HG03469 (cell line): Measurements from ENCODE around the gene POU6F2.
"Not testable (repeated sequence)": the region's sequence is repeated elsewhere in the genome, so short reads cannot be mapped to it uniquely, and the experiment has no call there.

Experiments
- ATAC-seq: cut with Tn5 transposase; IDR thresholded peaks from one replicate; pipeline ENCODE4 v1.9.1; 2021; ENCODE audit warnings: mild to moderate bottlenecking, moderate library complexity, moderate number of reproducible peaks; ENCODE audit not compliant: unreplicated experiment

The POU6F2 gene

GRCh38 chr7:38978491-38978890, 782 bp downstream of the POU6F2 start:
- no peak for ATAC-seq

GRCh38 chr7:38992203-38992602, 14.5 kb downstream of the POU6F2 start:
- ATAC-seq, result no peak

- ATAC-seq, result no peak
These were observed 23.9 kb downstream of the POU6F2 start for GRCh38 chr7:39001595-39001994.

GRCh38 chr7:39002755-39003154, 25.0 kb downstream of the POU6F2 start:
- ATAC-seq, result no peak

GRCh38 chr7:39005036-39005435, 27.3 kb downstream of the POU6F2 start:
- ATAC-seq, result no peak

- ATAC-seq, result no peak
These were observed 27.8 kb downstream of the POU6F2 start for GRCh38 chr7:39005461-39005860.

GRCh38 chr7:39013049-39013939, 35.6 kb downstream of the POU6F2 start:
- ATAC-seq, result not testable (repeated sequence)

GRCh38 chr7:39016609-39017008, 38.9 kb downstream of the POU6F2 start:
- ATAC-seq, result no peak

- no peak for ATAC-seq
These were observed 39.7 kb downstream of the POU6F2 start for GRCh38 chr7:39017369-39017915.

- ATAC-seq, result no peak
These were observed 45.1 kb downstream of the POU6F2 start for GRCh38 chr7:39022796-39023195.

- ATAC-seq, result no peak
These were observed 49.8 kb downstream of the POU6F2 start for GRCh38 chr7:39027491-39027890.

GRCh38 chr7:39033885-39034624, 56.3 kb downstream of the POU6F2 start:
- ATAC-seq, result no peak

GRCh38 chr7:39035156-39035555, 57.4 kb downstream of the POU6F2 start:
- no peak for ATAC-seq

- ATAC-seq, result no peak
These were observed 58.2 kb downstream of the POU6F2 start for GRCh38 chr7:39035903-39036302.

GRCh38 chr7:39042670-39043069, 65.0 kb downstream of the POU6F2 start:
- no peak for ATAC-seq

- ATAC-seq, result no peak
These were observed 65.8 kb downstream of the POU6F2 start for GRCh38 chr7:39043531-39043930.

GRCh38 chr7:39044489-39044888, 66.8 kb downstream of the POU6F2 start:
- no peak for ATAC-seq

- no peak for ATAC-seq
These were observed 67.5 kb downstream of the POU6F2 start for GRCh38 chr7:39045231-39045630.

- ATAC-seq, result no peak
These were observed 73.6 kb downstream of the POU6F2 start for GRCh38 chr7:39051279-39051678.

GRCh38 chr7:39051707-39052106, 74.0 kb downstream of the POU6F2 start:
- ATAC-seq, result no peak

GRCh38 chr7:39054731-39055130, 77.0 kb downstream of the POU6F2 start:
- no peak for ATAC-seq

GRCh38 chr7:39056153-39056552, 78.4 kb downstream of the POU6F2 start:
- no peak for ATAC-seq
